Neuronal stem cell (in vitro differentiated cells): ENCODE data around the gene MAN2A1.

Experiments used
- DNase-seq: peaks from one replicate; pipeline ENCODE4 v3.0.0-alpha.2; 2013; ENCODE audit warnings: low spot score
- H2AFZ ChIP-seq: one replicate; pipeline ENCODE4 v1.6.1; 2013; ENCODE audit warnings: mild to moderate bottlenecking, low read length, inconsistent platforms
- H2AK5ac ChIP-seq: 2 replicates; pipeline ENCODE4 v1.6.1; 2013; ENCODE audit warnings: low read depth, mild to moderate bottlenecking, inconsistent platforms, low read length, moderate library complexity, mixed read lengths
- H2BK120ac ChIP-seq: 2 replicates; pipeline ENCODE4 v1.6.1; 2013; ENCODE audit warnings: low read depth, mild to moderate bottlenecking, inconsistent platforms, low read length, moderate library complexity, mixed read lengths
- H2BK12ac ChIP-seq: one replicate; pipeline ENCODE4 v1.6.1; 2013; ENCODE audit warnings: low read length, inconsistent platforms
- H2BK15ac ChIP-seq: 2 replicates; pipeline ENCODE4 v1.6.1; 2013; ENCODE audit warnings: mild to moderate bottlenecking, low read length, inconsistent platforms, mixed read lengths
- H2BK5ac ChIP-seq: one replicate; pipeline ENCODE4 v1.6.1; 2013; ENCODE audit warnings: inconsistent platforms, mild to moderate bottlenecking, low read length, moderate library complexity
- H3K14ac ChIP-seq: one replicate; pipeline ENCODE4 v1.6.1; 2013; ENCODE audit warnings: low read length, inconsistent platforms
- H3K18ac ChIP-seq: 2 replicates; pipeline ENCODE4 v1.6.1; 2013; ENCODE audit warnings: low read length, inconsistent platforms
- H3K23ac ChIP-seq: 2 replicates; pipeline ENCODE4 v1.6.1; 2013; ENCODE audit warnings: low read depth, mild to moderate bottlenecking, mixed read lengths, low read length, inconsistent platforms; ENCODE audit not compliant: poor library complexity
- H3K27ac ChIP-seq: replicated peaks from 3 replicates; pipeline ENCODE4 v1.5.1; 2013; ENCODE audit warnings: low read length, inconsistent platforms
- H3K27me3 ChIP-seq, 3 experiments: 2 replicates each; pipeline ENCODE4 v1.6.1; 2013; ENCODE audit warnings: low read length in 3 of 3, mild to moderate bottlenecking in 2 of 3, inconsistent platforms in 1 of 3, low read depth in 1 of 3, mixed read lengths in 1 of 3, moderate library complexity in 1 of 3; ENCODE audit not compliant: control insufficient read depth in 3 of 3, insufficient read depth in 3 of 3
- H3K36me3 ChIP-seq, 2 donors: replicated peaks in 1 of 2; 2 replicates each; pipeline ENCODE4 v1.6.1; 2013; ENCODE audit warnings: low read length in 2 of 2; ENCODE audit not compliant: control insufficient read depth in 2 of 2, insufficient read depth in 2 of 2
- H3K4ac ChIP-seq: 2 replicates; pipeline ENCODE4 v1.6.1; 2013; ENCODE audit warnings: inconsistent platforms, mild to moderate bottlenecking, low read length, moderate library complexity
- H3K4me1 ChIP-seq, 2 donors: 1 replicate in 1 of 2; 2 replicates in 1 of 2; pipeline ENCODE4 v1.6.1; 2013; ENCODE audit warnings: low read length in 2 of 2, low read depth in 1 of 2; ENCODE audit not compliant: control insufficient read depth in 2 of 2, insufficient read depth in 1 of 2
- H3K4me2 ChIP-seq: one replicate; pipeline ENCODE4 v1.6.1; 2013; ENCODE audit warnings: mild to moderate bottlenecking, low read length, inconsistent platforms; ENCODE audit not compliant: insufficient read depth, poor library complexity, severe bottlenecking
- H3K4me3 ChIP-seq, 2 donors: 2 replicates each; pipeline ENCODE4 v1.5.1; 2013; ENCODE audit warnings: low read length in 2 of 2, mild to moderate bottlenecking in 2 of 2, inconsistent platforms in 1 of 2, moderate library complexity in 1 of 2
- H3K79me1 ChIP-seq: one replicate; pipeline ENCODE4 v1.6.1; 2013; ENCODE audit warnings: low read depth, mild to moderate bottlenecking, inconsistent platforms, low read length, moderate library complexity
- H3K9ac ChIP-seq: one replicate; pipeline ENCODE4 v1.6.1; 2013; ENCODE audit warnings: mild to moderate bottlenecking, low read depth, low read length, inconsistent platforms; ENCODE audit not compliant: poor library complexity
- H3K9me3 ChIP-seq, 2 donors: replicated peaks in 1 of 2; 2 replicates each; pipeline versions ENCODE3 to v1.6.1; 2013; ENCODE audit warnings: low read length in 2 of 2, mild to moderate bottlenecking in 2 of 2, inconsistent platforms in 1 of 2, low read depth in 1 of 2, mixed read lengths in 1 of 2, moderate library complexity in 1 of 2; ENCODE audit not compliant: control insufficient read depth in 2 of 2, insufficient read depth in 1 of 2
- H4K8ac ChIP-seq: one replicate; pipeline ENCODE4 v1.6.1; 2013; ENCODE audit warnings: low read depth, mild to moderate bottlenecking, inconsistent platforms, low read length, moderate library complexity
- H4K91ac ChIP-seq: one replicate; pipeline ENCODE4 v1.6.1; 2013; ENCODE audit warnings: low read length, low read depth, mild to moderate bottlenecking, inconsistent platforms; ENCODE audit not compliant: poor library complexity
- WGBS, 2 donors: extraction: QIAGEN DNeasy Blood & Tissue Kit; methylation state at CpG; one replicate each; pipeline ENCODE4 v1.1.7; 2013; ENCODE audit warnings: missing lambda C conversion rate in 2 of 2, mixed read lengths in 1 of 2; ENCODE audit not compliant: insufficient read length in 2 of 2, insufficient replicate concordance in 1 of 2; ENCODE audit errors: extremely low coverage in 2 of 2; 5-methylcytosine and 5-hydroxymethylcytosine counted together

The MAN2A1 gene

GRCh38 chr5:109676920-109677319 lies 12.8 kb upstream of the MAN2A1 start:
- H3K4me2 ChIP-seq, result no peak overlapping the region
- no CpG with 5 or more reads among the region's 5 CpGs for WGBS, 2 donors
- H3K14ac ChIP-seq, result no peak overlapping the region
- H2BK12ac ChIP-seq, result no peak overlapping the region
- no peaks in the 10 kb centered on the region for H3K79me1 ChIP-seq
- H2BK5ac ChIP-seq, result no peak overlapping the region
- DNase-seq, result no peak
- no peak overlapping the region for H2BK15ac ChIP-seq
- H3K4ac ChIP-seq, result no peak overlapping the region
- H3K18ac ChIP-seq, result no peak overlapping the region
- no peak overlapping the region for H3K23ac ChIP-seq
- no peak overlapping the region for H3K9ac ChIP-seq
- no peak overlapping the region for H4K8ac ChIP-seq
- H3K4me3 ChIP-seq, result no peak overlapping the region
- H3K4me1 ChIP-seq, result no peaks in the 10 kb centered on the region
- no peak overlapping the region for H2AFZ ChIP-seq
- no peak overlapping the region for H2BK120ac ChIP-seq
- H3K9me3 ChIP-seq, result no peaks in the 10 kb centered on the region
- H2AK5ac ChIP-seq, result no peak overlapping the region
- no peaks in the 10 kb centered on the region for H3K36me3 ChIP-seq
- H4K91ac ChIP-seq, result no peak overlapping the region
- H3K27me3 ChIP-seq, result no peaks in the 10 kb centered on the region
- no peak overlapping the region for H3K27ac ChIP-seq

- H3K79me1 ChIP-seq, result no peaks in the 10 kb centered on the region
- H3K9ac ChIP-seq, result no peak overlapping the region
- H3K4me1 ChIP-seq, result peaks cover 2 to 5% of the 10 kb centered on the region in 2 donors
- no peak overlapping the region for H2BK12ac ChIP-seq
- H3K14ac ChIP-seq, result no peak overlapping the region
- H4K91ac ChIP-seq, result no peak overlapping the region
- WGBS, 2 donors, result 100% methylated on average over 1 of the region's 3 CpGs; no CpG with 5 or more reads in 1 of the 2 donors
- H3K23ac ChIP-seq, result no peak overlapping the region
- H3K36me3 ChIP-seq, result no peaks in the 10 kb centered on the region
- no peak overlapping the region for H3K27ac ChIP-seq
- no peaks in the 10 kb centered on the region for H3K9me3 ChIP-seq
- no peak overlapping the region for H3K4me3 ChIP-seq
- H3K4me2 ChIP-seq, result no peak overlapping the region
- H2BK120ac ChIP-seq, result no peak overlapping the region
- no peak for DNase-seq
- H2BK15ac ChIP-seq, result no peak overlapping the region
- no peak overlapping the region for H4K8ac ChIP-seq
- H2AFZ ChIP-seq, result peak overlapping the region; percentile 15
- H3K27me3 ChIP-seq, result no peaks in the 10 kb centered on the region
- H2AK5ac ChIP-seq, result no peak overlapping the region
- H2BK5ac ChIP-seq, result no peak overlapping the region
- no peak overlapping the region for H3K4ac ChIP-seq
- H3K18ac ChIP-seq, result no peak overlapping the region
Measured at GRCh38 chr5:109678447-109678846, 11.3 kb upstream of the MAN2A1 start.

- H3K18ac ChIP-seq, result no peak overlapping the region
- no peak overlapping the region for H4K91ac ChIP-seq
- no peaks in the 10 kb centered on the region for H3K36me3 ChIP-seq
- no peak overlapping the region for H3K14ac ChIP-seq
- no peak for DNase-seq
- H3K9ac ChIP-seq, result no peak overlapping the region
- no peaks in the 10 kb centered on the region for H3K27me3 ChIP-seq
- H3K23ac ChIP-seq, result no peak overlapping the region
- H3K4me3 ChIP-seq, result no peak overlapping the region
- 100% methylated on average over 1 of the region's 3 CpGs; no CpG with 5 or more reads in 1 of the 2 donors for WGBS, 2 donors
- no peak overlapping the region for H3K27ac ChIP-seq
- H2AFZ ChIP-seq, result no peak overlapping the region
- no peak overlapping the region for H3K4me2 ChIP-seq
- no peak overlapping the region for H4K8ac ChIP-seq
- H2BK120ac ChIP-seq, result no peak overlapping the region
- no peaks in the 10 kb centered on the region for H3K9me3 ChIP-seq
- no peak overlapping the region for H2AK5ac ChIP-seq
- no peak overlapping the region for H2BK15ac ChIP-seq
- peaks cover 2 to 5% of the 10 kb centered on the region in 2 donors for H3K4me1 ChIP-seq
- H3K79me1 ChIP-seq, result no peaks in the 10 kb centered on the region
- H3K4ac ChIP-seq, result no peak overlapping the region
- H2BK5ac ChIP-seq, result no peak overlapping the region
- H2BK12ac ChIP-seq, result no peak overlapping the region
Measured at GRCh38 chr5:109681763-109682162, 8.0 kb upstream of the MAN2A1 start.

- Histone ChIP-seq H4K91ac (no peak overlapping the region), H3K4me1 (peaks cover 2 to 5% of the 10 kb centered on the region in 2 donors), H3K9ac (no peak overlapping the region), H3K14ac (no peak overlapping the region), H2AK5ac (no peak overlapping the region), H3K4ac (no peak overlapping the region), H3K23ac (no peak overlapping the region), H3K36me3 (no peaks in the 10 kb centered on the region), H2BK12ac (no peak overlapping the region), H2BK15ac (no peak overlapping the region), H3K4me3 (no peak overlapping the region), H2BK120ac (no peak overlapping the region), H3K27ac (no peak overlapping the region), H2BK5ac (no peak overlapping the region), H3K9me3 (no peaks in the 10 kb centered on the region), H3K4me2 (no peak overlapping the region), H3K79me1 (no peaks in the 10 kb centered on the region), H2AFZ (peak overlapping the region; percentile 1), H3K18ac (no peak overlapping the region), H4K8ac (no peak overlapping the region), H3K27me3 (no peaks in the 10 kb centered on the region)
- DNase-seq, result no peak
- WGBS, 2 donors, result no CpG with 5 or more reads among the region's 2 CpGs
Measured at GRCh38 chr5:109682383-109682782, 7.3 kb upstream of the MAN2A1 start.
